HG03520 (cell line): Measurements from ENCODE around the gene SMPDL3A.

Source experiments
- ATAC-seq: cut with Tn5 transposase; IDR thresholded peaks from one replicate; pipeline ENCODE4 v1.9.1; 2021; ENCODE audit warnings: mild to moderate bottlenecking, moderate library complexity; ENCODE audit not compliant: unreplicated experiment

Gene SMPDL3A

DNA sequence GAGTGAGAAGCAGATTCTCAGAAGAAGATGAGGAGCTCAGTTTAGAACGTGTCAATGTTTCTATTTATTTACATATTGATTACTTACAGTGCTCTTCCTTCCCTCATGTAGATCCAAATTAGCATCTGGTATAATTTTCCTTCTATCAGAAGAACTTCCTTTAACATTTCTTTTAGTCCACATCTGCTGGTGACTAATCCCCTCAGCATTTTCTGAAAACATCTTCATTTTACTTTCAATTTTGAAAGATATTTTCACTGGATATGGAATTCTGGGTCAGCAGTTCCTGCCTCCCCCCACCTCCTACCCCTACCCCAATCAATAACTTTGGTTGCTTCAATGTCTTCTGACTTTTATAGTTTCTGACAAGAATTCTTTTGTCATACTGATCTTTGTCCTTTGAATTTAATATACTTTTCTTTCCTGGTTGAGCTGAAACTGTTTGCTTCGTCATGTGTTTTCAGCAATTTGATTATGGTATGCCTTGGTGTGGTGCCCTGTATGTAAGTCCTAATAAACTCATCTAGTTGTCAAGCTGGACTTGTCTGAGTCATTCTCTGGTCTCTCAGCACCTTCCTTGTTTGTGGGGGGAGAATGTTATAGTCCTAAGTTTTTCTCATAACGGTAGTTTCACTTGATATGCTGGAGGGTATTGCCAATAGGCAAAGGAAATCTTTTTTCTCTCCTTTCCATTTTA lies 57.0 kb downstream of the SMPDL3A start:
- ATAC-seq, result no peak

DNA sequence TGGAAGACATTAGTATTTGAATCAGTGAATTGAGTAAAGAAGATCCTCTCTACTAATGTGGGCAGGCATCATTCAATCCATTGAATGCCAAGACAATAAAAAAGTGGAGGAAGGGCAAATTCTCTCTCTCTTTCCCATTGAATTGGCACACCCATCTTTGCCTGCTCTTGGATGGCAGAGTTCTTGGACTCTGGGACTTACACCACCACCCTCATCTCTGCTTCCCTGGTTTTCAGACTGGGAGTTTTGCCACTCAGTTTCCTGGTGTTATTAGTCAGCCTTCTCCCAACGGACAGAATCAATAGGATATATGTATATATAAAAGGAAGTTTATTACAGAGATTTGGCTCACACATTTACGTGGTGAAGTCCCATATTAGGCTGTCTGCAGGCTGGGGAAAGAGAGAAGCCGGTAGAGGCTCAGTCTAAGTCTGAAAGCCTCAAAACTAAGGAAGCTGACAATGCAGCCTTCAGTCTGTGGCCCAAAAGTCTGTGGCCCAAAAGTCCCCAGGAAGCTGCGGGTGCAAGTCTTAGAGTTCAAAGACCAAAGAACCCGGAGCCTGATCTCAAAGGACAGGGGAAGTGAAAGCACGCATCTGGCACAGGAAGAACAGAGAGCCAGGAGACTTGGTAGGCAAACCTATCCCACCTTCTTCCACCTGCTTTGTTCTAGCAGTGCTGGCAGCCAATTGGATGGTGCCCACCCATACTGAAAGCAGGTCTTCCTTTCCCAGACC lies 64.4 kb downstream of the SMPDL3A start:
- ATAC-seq, result peak; percentile 96
